ENCODE results near the gene PARVG. TPM values are rescaled to one million over a fixed set of nuclear protein-coding genes. Genes with fewer than 3 reads are reported as not detected.

The PARVG gene
- total and polyA plus RNA-seq, 9 donors, result 2.9 to 14.1 (median 4.1) TPM

DNA sequence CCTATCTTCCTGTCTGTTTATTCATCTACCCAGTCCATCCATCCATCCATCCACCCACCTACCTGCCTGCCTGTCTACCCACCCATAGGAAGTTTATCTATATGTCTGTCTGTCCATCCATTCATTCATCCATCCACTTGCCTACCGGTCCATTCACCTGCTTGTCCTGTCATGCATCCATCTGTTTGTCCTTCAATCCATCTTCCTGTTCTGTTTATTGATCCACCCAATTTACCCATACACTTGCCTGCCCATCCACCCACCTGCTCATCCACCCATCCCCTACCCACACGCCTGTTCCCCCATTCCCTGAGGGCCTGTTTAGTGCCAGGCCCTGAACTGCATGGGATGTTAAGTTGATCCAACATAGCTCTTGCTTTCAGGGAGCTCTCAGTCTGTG is 18.4 kb downstream of the PARVG start:
- no peak overlapping the region for H3K4me3 ChIP-seq
- TF ChIP-seq EP300 (IDR thresholded peaks at IDR 0.05) (no peak), POLR2A (IDR thresholded peaks at IDR 0.05) (no peak), CTCF (IDR thresholded peaks at IDR 0.05) (no peak)
- no peak for DNase-seq
- no peaks in the 10 kb centered on the region for H3K4me1 ChIP-seq (ENCODE audit: insufficient read depth)
- no peak overlapping the region for H3K27ac ChIP-seq
- no peaks in the 10 kb centered on the region for H3K9me3 ChIP-seq
- no peaks in the 10 kb centered on the region for H3K36me3 ChIP-seq
- H3K27me3 ChIP-seq, result no peaks in the 10 kb centered on the region
- WGBS, 3 donors, result 94 to 97% (median 95%) methylated on average over 2 of the region's 2 CpGs
- intact Hi-C loops (cut with DNase I), result no loop called here

GRCh38 chr22:44199866-44200265 is 19.1 kb downstream of the PARVG start:
- TF ChIP-seq EP300 (IDR thresholded peaks at IDR 0.05) (no peak), CTCF (IDR thresholded peaks at IDR 0.05) (no peak), POLR2A (IDR thresholded peaks at IDR 0.05) (no peak)
- DNase-seq, result peak in 1 of 5 donors; percentile 9
- Histone ChIP-seq H3K27ac (no peak overlapping the region), H3K4me3 (no peak overlapping the region), H3K9me3 (no peaks in the 10 kb centered on the region), H3K27me3 (no peaks in the 10 kb centered on the region), H3K36me3 (no peaks in the 10 kb centered on the region), H3K4me1 (ENCODE audit: insufficient read depth) (no peaks in the 10 kb centered on the region)
- intact Hi-C loops (cut with DNase I), result no loop called here
- WGBS, 3 donors, result 86 to 93% (median 89%) methylated on average over 5 of the region's 5 CpGs

DNA sequence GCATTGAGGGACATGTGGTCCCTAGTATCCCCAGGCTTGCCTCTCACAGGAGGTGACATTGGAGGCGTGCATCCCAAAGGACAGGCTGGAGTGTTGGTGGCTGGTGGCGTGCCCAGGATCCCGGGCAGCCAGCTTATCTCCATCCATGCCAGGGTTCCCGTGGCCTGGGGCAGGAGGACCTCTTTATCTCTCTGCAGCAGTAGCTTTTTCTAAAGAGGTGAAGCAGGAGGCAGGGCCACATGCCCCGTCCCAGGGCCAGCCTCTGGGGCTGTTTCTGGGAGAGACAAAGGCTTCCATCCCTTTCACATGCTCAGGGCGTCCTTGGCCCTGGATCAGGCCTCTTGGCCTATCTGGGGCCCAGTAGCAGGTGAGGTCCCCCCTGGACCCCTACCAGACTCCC is 19.7 kb downstream of the PARVG start:
- H3K36me3 ChIP-seq, result no peaks in the 10 kb centered on the region
- H3K4me1 ChIP-seq (ENCODE audit: insufficient read depth), result no peaks in the 10 kb centered on the region
- WGBS, 3 donors, result 91 to 95% (median 92%) methylated on average over 6 of the region's 6 CpGs
- intact Hi-C loops (cut with DNase I), result no loop called here
- TF ChIP-seq CTCF (IDR thresholded peaks at IDR 0.05) (no peak), POLR2A (IDR thresholded peaks at IDR 0.05) (no peak), EP300 (IDR thresholded peaks at IDR 0.05) (no peak)
- H3K27ac ChIP-seq, result no peak overlapping the region
- no peaks in the 10 kb centered on the region for H3K9me3 ChIP-seq
- no peaks in the 10 kb centered on the region for H3K27me3 ChIP-seq
- DNase-seq, result peak in 1 of 5 donors; percentile 5
- no peak overlapping the region for H3K4me3 ChIP-seq

GRCh38 chr22:44200855-44201550 is 20.3 kb downstream of the PARVG start:
- Histone ChIP-seq H3K4me3 (no peak overlapping the region), H3K36me3 (no peaks in the 10 kb centered on the region), H3K27ac (no peak overlapping the region), H3K27me3 (no peaks in the 10 kb centered on the region), H3K4me1 (ENCODE audit: insufficient read depth) (no peaks in the 10 kb centered on the region), H3K9me3 (no peaks in the 10 kb centered on the region)
- peak in 1 of 5 donors; percentile 20 for DNase-seq
- TF ChIP-seq EP300 (IDR thresholded peaks at IDR 0.05) (no peak), CTCF (IDR thresholded peaks at IDR 0.05) (no peak), POLR2A (IDR thresholded peaks at IDR 0.05) (no peak)
- 65 to 74% (median 69%) methylated on average over 10 to 17 of the region's 17 CpGs for WGBS, 3 donors
- intact Hi-C loops (cut with DNase I), result no loop called here
